ENCODE results near the gene CCNB2.
A peak's percentile ranks its signal among the peaks of the same experiment; 100 is the strongest.

Gene CCNB2
- long read RNA-seq, transcript CCNB2-201 (9 exons, 1,556 nt): major isoform, 855 of 884 reads
- long read RNA-seq, partial matches to known transcripts: 3 of 884 reads
- long read RNA-seq, other reads (novel, unspliced or antisense): 24 of 884 reads

DNA sequence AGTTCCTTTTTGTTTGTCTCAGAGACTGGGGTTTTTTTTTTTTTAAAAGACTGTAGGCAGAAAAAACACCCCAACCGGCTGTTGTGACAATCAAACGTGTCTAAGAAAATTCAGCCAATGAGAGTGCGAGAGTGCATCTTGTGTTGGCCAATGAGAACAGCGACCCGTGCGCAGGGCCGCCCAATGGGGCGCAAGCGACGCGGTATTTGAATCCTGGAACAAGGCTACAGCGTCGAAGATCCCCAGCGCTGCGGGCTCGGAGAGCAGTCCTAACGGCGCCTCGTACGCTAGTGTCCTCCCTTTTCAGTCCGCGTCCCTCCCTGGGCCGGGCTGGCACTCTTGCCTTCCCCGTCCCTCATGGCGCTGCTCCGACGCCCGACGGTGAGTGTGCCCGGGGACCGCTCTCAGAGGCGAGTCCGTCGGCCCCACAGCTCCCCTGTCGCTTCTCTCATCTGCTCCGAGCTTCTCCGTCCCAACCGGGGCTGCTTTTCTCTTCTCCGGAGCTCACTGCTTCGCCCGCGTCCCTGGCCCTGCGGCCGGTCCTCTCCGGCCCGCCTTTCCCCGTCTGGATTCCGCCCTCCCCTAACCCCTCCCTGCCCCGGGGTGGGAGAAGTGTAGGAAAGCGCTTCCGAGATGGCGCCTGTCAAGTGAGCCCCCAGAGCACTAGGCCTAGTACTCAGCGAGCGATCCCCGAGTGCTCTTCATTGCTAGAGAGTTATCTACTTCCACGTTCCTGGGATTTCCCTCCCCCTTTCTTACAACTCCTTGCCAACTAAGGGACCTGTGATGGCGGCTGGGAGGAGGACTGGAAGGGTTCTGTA lies at the start of gene CCNB2:
Gene CCNB2, plus strand, starts transcription at position 235 of the 821 bp plus-strand sequence. Its CDS starts 123 bp downstream, at position 358.
- peak; percentile 95 to 96 for DNase-seq (ENCODE audit: low read depth in 1 of 2, low spot score in 1 of 2)
- TF ChIP-seq, protein P1, sequence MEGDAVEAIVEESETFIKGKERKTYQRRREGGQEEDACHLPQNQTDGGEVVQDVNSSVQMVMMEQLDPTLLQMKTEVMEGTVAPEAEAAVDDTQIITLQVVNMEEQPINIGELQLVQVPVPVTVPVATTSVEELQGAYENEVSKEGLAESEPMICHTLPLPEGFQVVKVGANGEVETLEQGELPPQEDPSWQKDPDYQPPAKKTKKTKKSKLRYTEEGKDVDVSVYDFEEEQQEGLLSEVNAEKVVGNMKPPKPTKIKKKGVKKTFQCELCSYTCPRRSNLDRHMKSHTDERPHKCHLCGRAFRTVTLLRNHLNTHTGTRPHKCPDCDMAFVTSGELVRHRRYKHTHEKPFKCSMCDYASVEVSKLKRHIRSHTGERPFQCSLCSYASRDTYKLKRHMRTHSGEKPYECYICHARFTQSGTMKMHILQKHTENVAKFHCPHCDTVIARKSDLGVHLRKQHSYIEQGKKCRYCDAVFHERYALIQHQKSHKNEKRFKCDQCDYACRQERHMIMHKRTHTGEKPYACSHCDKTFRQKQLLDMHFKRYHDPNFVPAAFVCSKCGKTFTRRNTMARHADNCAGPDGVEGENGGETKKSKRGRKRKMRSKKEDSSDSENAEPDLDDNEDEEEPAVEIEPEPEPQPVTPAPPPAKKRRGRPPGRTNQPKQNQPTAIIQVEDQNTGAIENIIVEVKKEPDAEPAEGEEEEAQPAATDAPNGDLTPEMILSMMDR (IDR thresholded peaks at IDR 0.05; ENCODE audit: insufficient read depth, low read length): no peak
- peak; percentile 80 for TF ChIP-seq POLR2AphosphoS5 (IDR thresholded peaks at IDR 0.05; ENCODE audit: low read depth)
- TF ChIP-seq, protein P2, sequence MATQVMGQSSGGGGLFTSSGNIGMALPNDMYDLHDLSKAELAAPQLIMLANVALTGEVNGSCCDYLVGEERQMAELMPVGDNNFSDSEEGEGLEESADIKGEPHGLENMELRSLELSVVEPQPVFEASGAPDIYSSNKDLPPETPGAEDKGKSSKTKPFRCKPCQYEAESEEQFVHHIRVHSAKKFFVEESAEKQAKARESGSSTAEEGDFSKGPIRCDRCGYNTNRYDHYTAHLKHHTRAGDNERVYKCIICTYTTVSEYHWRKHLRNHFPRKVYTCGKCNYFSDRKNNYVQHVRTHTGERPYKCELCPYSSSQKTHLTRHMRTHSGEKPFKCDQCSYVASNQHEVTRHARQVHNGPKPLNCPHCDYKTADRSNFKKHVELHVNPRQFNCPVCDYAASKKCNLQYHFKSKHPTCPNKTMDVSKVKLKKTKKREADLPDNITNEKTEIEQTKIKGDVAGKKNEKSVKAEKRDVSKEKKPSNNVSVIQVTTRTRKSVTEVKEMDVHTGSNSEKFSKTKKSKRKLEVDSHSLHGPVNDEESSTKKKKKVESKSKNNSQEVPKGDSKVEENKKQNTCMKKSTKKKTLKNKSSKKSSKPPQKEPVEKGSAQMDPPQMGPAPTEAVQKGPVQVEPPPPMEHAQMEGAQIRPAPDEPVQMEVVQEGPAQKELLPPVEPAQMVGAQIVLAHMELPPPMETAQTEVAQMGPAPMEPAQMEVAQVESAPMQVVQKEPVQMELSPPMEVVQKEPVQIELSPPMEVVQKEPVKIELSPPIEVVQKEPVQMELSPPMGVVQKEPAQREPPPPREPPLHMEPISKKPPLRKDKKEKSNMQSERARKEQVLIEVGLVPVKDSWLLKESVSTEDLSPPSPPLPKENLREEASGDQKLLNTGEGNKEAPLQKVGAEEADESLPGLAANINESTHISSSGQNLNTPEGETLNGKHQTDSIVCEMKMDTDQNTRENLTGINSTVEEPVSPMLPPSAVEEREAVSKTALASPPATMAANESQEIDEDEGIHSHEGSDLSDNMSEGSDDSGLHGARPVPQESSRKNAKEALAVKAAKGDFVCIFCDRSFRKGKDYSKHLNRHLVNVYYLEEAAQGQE (IDR thresholded peaks at IDR 0.05; ENCODE audit: insufficient replicate concordance, low read depth): peak; percentile 30
- Histone ChIP-seq H3K4me3 (replicated peaks; ENCODE audit: insufficient read depth, low read length) (peak within 1 kb of the TSS; percentile 89), H3K27me3 (ENCODE audit: insufficient read depth, poor library complexity, severe bottlenecking) (no peaks in the 10 kb centered on the region), H3K27ac (replicated peaks) (peak within 1 kb of the TSS; percentile 94)

DNA sequence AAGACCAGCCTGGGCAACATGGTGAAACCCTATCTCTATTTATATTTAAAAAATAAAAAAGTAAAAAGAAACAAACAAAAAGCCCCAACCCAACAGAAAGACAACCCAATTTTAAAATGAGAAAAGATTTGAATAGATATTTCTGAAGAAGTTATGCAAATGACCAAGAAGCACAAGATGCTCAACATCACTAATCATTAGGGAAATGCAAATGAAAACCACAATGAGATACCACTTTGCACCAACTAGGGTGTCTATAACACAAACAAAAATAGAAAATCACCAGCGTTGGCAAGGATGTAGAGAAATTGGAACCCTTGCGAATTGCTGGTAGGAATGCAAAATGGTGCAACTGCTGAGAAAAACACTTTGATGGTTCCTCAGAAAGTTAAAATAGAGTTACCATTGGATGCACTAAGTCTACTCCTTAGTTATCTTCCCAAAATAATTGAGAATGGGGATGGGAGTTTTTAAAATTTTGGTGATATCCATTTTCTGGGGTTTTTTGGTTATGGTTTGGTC lies 45.8 kb upstream of the CCNB2 start:
- Histone ChIP-seq H3K4me3 (replicated peaks; ENCODE audit: insufficient read depth, low read length) (no peak overlapping the region), H3K27ac (replicated peaks) (no peak overlapping the region), H3K27me3 (ENCODE audit: insufficient read depth, poor library complexity, severe bottlenecking) (no peaks in the 10 kb centered on the region)
- no peak for DNase-seq (ENCODE audit: low read depth in 1 of 2, low spot score in 1 of 2)
- TF ChIP-seq POLR2AphosphoS5 (IDR thresholded peaks at IDR 0.05; ENCODE audit: low read depth) (no peak), GABPA (IDR thresholded peaks at IDR 0.05; ENCODE audit: low read depth) (no peak), SPI1 (IDR thresholded peaks at IDR 0.05; ENCODE audit: borderline replicate concordance, low read depth) (no peak)
- TF ChIP-seq, protein P1 (IDR thresholded peaks at IDR 0.05; ENCODE audit: insufficient read depth, low read length): no peak
- TF ChIP-seq, protein P2 (IDR thresholded peaks at IDR 0.05; ENCODE audit: insufficient replicate concordance, low read depth): no peak

DNA sequence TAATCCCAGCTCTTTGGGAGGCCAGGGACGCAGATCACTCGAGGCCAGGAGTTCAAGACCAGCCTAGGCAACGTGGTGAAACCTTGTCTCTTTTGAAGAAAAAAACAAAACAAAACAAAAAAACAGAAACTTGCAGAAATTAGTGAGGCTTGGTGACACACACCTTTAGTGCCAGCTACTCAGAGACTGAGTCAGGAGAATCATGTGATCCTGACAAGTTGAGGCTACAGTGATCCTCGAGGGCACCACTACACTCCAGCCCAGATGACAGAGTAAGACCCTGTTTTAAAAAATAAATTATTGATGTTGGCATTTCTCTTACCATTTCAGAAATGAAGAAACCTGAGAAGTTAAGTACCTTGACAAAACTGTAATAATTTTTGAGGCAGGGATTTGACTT lies 44.6 kb upstream of the CCNB2 start:
- no peaks in the 10 kb centered on the region for H3K27me3 ChIP-seq (ENCODE audit: insufficient read depth, poor library complexity, severe bottlenecking)
- TF ChIP-seq, protein P1 (IDR thresholded peaks at IDR 0.05; ENCODE audit: insufficient read depth, low read length): no peak
- TF ChIP-seq SPI1 (IDR thresholded peaks at IDR 0.05; ENCODE audit: borderline replicate concordance, low read depth) (no peak), GABPA (IDR thresholded peaks at IDR 0.05; ENCODE audit: low read depth) (no peak), POLR2AphosphoS5 (IDR thresholded peaks at IDR 0.05; ENCODE audit: low read depth) (no peak)
- TF ChIP-seq, protein P2 (IDR thresholded peaks at IDR 0.05; ENCODE audit: insufficient replicate concordance, low read depth): no peak
- no peak overlapping the region for H3K4me3 ChIP-seq (replicated peaks; ENCODE audit: insufficient read depth, low read length)
- DNase-seq (ENCODE audit: low read depth in 1 of 2, low spot score in 1 of 2): no peak
- no peak overlapping the region for H3K27ac ChIP-seq (replicated peaks)

Measured in HL-60 (cell line).